ENCODE data around the gene CKB. TPM values are rescaled to one million over a fixed set of nuclear protein-coding genes. Genes with fewer than 3 reads are reported as not detected.

CKB gene
- polyA plus RNA-seq, 3 donors = 0.76 to 12.5 (median 2.7) TPM

- no peak for TF ChIP-seq CTCF (IDR thresholded peaks at IDR 0.05)
- Histone ChIP-seq H2AFZ (ENCODE audit: insufficient read depth, low read depth, low read length, poor library complexity, severe bottlenecking) (no peak overlapping the region), H4K20me1 (ENCODE audit: insufficient read depth, low read length) (peaks cover 86% of the 10 kb centered on the region), H3K9me3 (replicated peaks in 1 of 2; ENCODE audit: control insufficient read depth in 1 of 2, insufficient read depth in 1 of 2, low read length in 2 of 2) (no peaks in the 10 kb centered on the region), H3K27ac (ENCODE audit: low read depth in 1 of 2, low read length in 2 of 2) (no peak overlapping the region), H3K27me3 (ENCODE audit: control insufficient read depth in 2 of 2, insufficient read depth in 2 of 2, low read length in 2 of 2) (no peaks in the 10 kb centered on the region), H3K4me2 (replicated peaks; ENCODE audit: extremely low read depth, low read length, poor library complexity, severe bottlenecking) (no peak overlapping the region), H3K79me2 (ENCODE audit: insufficient read depth, low read length) (peaks cover 68% of the 10 kb centered on the region), H3K4me1 (ENCODE audit: control insufficient read depth in 1 of 2, insufficient read depth in 2 of 2, low read length in 2 of 2) (peaks cover 14 to 21% of the 10 kb centered on the region in 2 donors), H3K9ac (ENCODE audit: insufficient read depth, low read length, poor library complexity, severe bottlenecking) (no peak overlapping the region), H3K4me3 (replicated peaks in 1 of 3; ENCODE audit: low read depth in 2 of 3, low read length in 3 of 3) (no peak overlapping the region), H3K36me3 (replicated peaks in 1 of 2; ENCODE audit: control insufficient read depth in 1 of 2, insufficient read depth in 2 of 2, low read length in 2 of 2) (peaks cover 22 to 39% of the 10 kb centered on the region in 2 donors)
- 95% methylated on average over 12 of the region's 16 CpGs for WGBS (ENCODE audit: insufficient coverage)
- Mint-ChIP-seq H3K9me3 (no peaks in the 10 kb centered on the region), H3K4me1 (peaks cover 24% of the 10 kb centered on the region), H3K27me3 (ENCODE audit: low read depth in 3 of 3) (no peaks in the 10 kb centered on the region), H3K36me3 (peaks cover 34 to 40% of the 10 kb centered on the region in 2 donors), H3K27ac (peak overlapping the region in 2 of 7 donors; percentile 13 to 68), H3K4me3 (no peak overlapping the region)
- intact Hi-C loops (cut with micrococcal nuclease) = no loop called here
- no peak for DNase-seq
Observed at GRCh38 chr14:103558071-103558882, 35.6 kb upstream of the CKB start.

- no peak overlapping the region for H3K4me2 ChIP-seq (replicated peaks; ENCODE audit: extremely low read depth, low read length, poor library complexity, severe bottlenecking)
- Mint-ChIP-seq H3K27me3 (ENCODE audit: low read depth in 3 of 3) (peaks cover 0 to 1% (median 0%) of the 10 kb centered on the region in 3 donors), H3K4me3 (no peak overlapping the region), H3K36me3 (peaks cover 34 to 40% of the 10 kb centered on the region in 2 donors), H3K9me3 (no peaks in the 10 kb centered on the region), H3K4me1 (peaks cover 22% of the 10 kb centered on the region), H3K27ac (peak overlapping the region in 2 of 7 donors; percentile 68 to 86)
- no peak overlapping the region for H3K27ac ChIP-seq (ENCODE audit: low read depth in 1 of 2, low read length in 2 of 2)
- 97% methylated on average over 6 of the region's 15 CpGs for WGBS (ENCODE audit: insufficient coverage)
- H3K4me3 ChIP-seq (replicated peaks in 1 of 3; ENCODE audit: low read depth in 2 of 3, low read length in 3 of 3) = no peak overlapping the region
- H2AFZ ChIP-seq (ENCODE audit: insufficient read depth, low read depth, low read length, poor library complexity, severe bottlenecking) = no peak overlapping the region
- peaks cover 12 to 19% of the 10 kb centered on the region in 2 donors for H3K4me1 ChIP-seq (ENCODE audit: control insufficient read depth in 1 of 2, insufficient read depth in 2 of 2, low read length in 2 of 2)
- no peaks in the 10 kb centered on the region for H3K27me3 ChIP-seq (ENCODE audit: control insufficient read depth in 2 of 2, insufficient read depth in 2 of 2, low read length in 2 of 2)
- H4K20me1 ChIP-seq (ENCODE audit: insufficient read depth, low read length) = peaks cover 89% of the 10 kb centered on the region
- intact Hi-C loops (cut with micrococcal nuclease) = no loop called here
- TF ChIP-seq CTCF (IDR thresholded peaks at IDR 0.05) = no peak
- H3K36me3 ChIP-seq (replicated peaks in 1 of 2; ENCODE audit: control insufficient read depth in 1 of 2, insufficient read depth in 2 of 2, low read length in 2 of 2) = peaks cover 22 to 50% of the 10 kb centered on the region in 2 donors
- no peaks in the 10 kb centered on the region for H3K9me3 ChIP-seq (replicated peaks in 1 of 2; ENCODE audit: control insufficient read depth in 1 of 2, insufficient read depth in 1 of 2, low read length in 2 of 2)
- H3K9ac ChIP-seq (ENCODE audit: insufficient read depth, low read length, poor library complexity, severe bottlenecking) = no peak overlapping the region
- peaks cover 59% of the 10 kb centered on the region for H3K79me2 ChIP-seq (ENCODE audit: insufficient read depth, low read length)
- no peak for DNase-seq
Observed at GRCh38 chr14:103556946-103557758, 34.5 kb upstream of the CKB start.
